Stimulated activated CD8-positive, alpha-beta memory T cell treated with anti-CD3 and anti-CD28 coated beads, Interleukin-7, amount 100 ng/mL, for 24 hours (primary cell): ENCODE measurements around the gene AP2B1.

ENCODE experiments used
- DNase-seq: peaks from one replicate; pipeline ENCODE4 v3.0.0-alpha.2; 2020; ENCODE audit warnings: low read depth

The AP2B1 gene

GRCh38 chr17:35630530-35631148 lies 43.5 kb downstream of the AP2B1 start:
- no peak for DNase-seq

- DNase-seq, result no peak
Measured at GRCh38 chr17:35641032-35641431, 53.9 kb downstream of the AP2B1 start.

- DNase-seq, result no peak
Measured at GRCh38 chr17:35645923-35646322, 58.8 kb downstream of the AP2B1 start.

DNA sequence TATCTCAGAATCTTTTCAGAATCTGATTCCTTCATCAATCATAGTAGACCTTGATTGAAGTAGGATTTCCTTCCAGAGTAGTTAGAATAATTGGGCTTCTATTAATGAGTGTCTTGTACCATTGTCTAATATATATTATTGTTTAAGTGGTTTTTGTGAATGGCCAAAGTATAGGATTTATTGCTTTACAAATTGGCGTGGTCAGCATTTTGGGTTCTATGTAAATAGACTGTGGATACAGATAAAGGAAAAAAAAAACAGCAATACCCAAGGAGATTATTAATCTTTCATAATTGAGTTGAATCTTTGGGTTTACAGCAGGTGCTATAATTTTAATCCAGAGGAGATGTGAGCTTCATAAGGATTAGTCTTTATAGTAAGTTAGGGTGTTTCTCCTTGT lies 64.3 kb downstream of the AP2B1 start:
- no peak for DNase-seq

DNA sequence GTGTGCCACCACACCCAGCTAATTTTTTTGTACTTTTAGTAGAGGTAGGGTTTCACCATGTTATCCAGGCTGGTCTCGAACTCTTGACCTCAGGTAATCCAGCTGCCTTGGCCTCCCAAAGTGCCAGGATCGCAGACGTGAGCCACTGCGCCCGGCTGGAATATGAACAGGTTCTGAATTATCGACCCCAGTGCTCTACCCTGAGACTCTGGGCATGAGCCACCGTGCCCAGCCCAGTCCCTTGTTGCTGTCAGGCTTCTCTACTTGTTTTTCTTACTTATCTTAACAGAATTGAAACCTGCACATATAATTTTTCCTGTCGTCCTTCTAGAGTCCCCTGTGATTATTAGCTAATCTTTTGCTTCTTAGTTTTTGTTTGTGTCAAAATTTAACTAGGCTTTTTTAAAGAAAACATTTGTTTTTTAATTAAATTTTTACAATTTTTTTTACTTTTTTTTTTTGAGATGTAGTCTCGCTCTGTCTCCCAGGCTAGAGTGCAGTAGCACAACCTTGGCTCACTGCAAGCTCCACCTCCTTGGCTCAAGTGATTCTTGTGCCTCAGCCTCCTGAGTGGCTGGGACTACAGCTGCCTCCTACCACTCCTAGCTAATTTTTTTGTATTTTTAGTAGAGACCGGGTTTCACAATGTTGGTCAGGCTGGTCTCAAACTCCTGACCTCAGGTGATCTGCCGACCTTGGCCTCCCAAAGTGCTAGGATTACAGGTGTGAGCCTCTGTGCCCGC lies 66.7 kb downstream of the AP2B1 start:
- DNase-seq, result no peak

- no peak for DNase-seq
Measured at GRCh38 chr17:35655303-35655702, 68.2 kb downstream of the AP2B1 start.

GRCh38 chr17:35660902-35661301 lies 73.8 kb downstream of the AP2B1 start:
- DNase-seq, result no peak

DNA sequence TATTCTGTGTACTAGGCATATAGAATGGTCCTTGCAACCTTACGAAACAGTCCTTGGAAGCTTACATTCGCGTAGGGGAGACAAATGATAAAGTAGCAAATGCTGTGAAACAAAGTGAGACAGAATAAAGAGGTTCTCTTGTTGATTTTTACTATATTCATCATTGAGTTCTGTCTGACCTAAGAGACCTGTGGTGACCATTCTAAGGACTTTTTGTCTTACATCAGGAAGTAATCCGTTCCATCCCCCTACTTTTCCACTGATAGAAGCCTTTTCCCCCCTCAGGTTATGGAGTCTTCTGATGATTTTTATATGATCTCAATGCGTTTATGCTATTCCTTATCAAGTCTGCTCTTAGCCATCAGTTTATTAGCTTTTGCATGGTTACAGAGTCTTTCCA lies 77.6 kb downstream of the AP2B1 start:
- no peak for DNase-seq

- no peak for DNase-seq
Measured at GRCh38 chr17:35665662-35666061, 78.5 kb downstream of the AP2B1 start.

DNA sequence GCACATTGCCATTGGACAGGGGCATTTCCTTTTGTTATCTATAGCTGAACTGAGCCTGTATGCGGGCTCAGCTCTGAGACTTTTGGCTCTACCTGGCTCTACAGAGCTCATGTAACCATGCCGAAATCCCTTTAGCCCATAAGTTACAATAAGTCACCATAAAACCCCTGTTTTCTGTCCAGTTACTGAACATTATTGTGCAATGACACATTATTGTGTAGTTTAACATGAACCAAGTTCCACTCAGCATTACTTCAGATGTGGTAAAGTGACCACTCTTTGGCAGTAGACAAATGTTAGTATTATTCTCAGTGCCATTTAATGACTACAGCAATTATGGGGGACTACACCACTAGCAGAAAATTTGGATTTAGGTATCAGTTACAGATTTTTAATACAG lies 78.9 kb downstream of the AP2B1 start:
- no peak for DNase-seq

GRCh38 chr17:35666967-35667532 lies 79.9 kb downstream of the AP2B1 start:
- no peak for DNase-seq

- no peak for DNase-seq
Measured at GRCh38 chr17:35668802-35669201, 81.7 kb downstream of the AP2B1 start.

- no peak for DNase-seq
Measured at GRCh38 chr17:35674552-35674951, 87.4 kb downstream of the AP2B1 start.

DNA sequence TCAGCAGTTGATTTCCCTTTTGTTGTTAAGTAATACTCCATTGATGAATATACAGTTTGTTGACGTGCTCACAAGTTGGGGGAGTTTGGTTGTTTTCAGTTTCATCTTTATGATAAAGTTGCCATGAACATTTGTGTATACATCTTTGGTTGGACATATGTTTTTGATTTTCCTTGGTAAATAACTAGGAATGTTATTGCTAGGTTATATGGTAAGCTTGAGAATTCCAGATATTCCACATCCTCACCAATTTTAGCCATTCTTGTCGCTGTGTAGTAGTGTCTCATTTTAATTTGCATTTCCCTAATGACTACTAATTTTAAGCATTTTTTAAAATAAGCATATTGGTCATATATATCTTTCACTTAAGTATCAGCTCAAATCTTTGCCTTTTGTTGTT lies 89.3 kb downstream of the AP2B1 start:
- DNase-seq, result no peak

DNA sequence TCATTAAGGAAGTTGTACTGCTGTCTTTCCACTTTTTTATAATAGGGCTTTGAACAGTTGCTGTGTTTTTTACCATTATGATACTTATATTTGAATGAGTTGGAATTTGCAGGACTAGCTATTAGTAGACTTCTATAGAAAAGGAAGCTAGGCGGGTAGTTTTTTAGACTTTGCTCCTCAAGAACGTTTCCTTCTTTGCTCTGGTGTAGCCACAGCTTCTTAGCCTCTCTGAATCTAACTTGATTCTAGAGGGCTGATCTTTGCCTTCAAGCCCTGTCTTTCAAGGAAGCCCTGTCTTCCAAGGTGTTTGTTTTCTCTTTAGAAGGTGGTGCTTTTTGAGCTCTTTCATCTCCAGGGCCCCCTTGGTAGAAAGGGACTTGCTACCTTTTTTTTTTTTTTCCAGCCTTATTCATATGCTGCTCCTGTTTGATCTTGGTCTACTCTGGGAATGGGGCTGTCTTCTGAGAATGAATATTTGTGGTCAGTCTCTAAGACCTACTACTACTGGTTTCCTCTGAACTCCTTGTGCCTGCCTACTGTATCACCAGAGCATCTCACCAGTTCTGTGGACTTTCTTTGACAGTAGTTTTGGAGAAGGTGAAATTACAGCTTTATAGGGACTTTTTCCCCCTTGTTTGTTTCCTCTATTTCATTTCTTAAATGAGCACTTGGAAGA lies 92.0 kb downstream of the AP2B1 start:
- no peak for DNase-seq

- no peak for DNase-seq
Measured at GRCh38 chr17:35683591-35683990, 96.5 kb downstream of the AP2B1 start.

DNA sequence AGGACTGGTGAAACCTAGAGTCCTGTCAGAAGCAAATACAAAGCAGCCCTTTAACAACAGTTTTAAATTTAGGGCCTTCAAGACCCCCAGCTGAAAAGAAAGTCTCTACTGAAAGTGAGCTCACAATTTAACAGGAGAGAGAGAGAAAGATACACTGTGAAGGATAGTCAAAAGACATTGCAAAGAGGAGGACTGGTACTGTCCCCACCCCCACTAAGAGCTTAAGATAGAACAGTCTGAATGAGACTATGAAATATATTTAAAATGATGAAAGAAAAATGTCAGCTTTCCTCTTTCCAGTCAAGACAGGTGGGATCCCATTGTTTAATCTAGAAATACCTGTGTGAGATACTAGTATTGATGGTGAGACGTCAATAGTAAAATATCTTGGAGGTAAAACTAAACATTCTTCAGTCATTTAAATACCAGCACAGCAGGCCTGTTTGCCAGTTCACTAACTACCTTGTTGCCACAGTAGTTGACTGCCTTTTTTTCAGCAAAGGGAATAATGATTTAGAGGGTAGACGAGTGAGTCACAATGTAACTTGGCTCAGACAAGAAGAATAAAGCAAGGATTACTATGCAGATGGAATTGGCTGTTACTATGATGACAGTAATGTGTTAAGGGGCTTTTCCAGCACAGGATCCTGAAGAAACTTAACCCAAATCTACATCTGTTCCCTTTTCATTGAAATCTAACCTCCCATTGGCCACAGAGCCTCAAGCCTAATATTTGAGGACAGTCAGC lies 97.1 kb downstream of the AP2B1 start:
- DNase-seq, result no peak

DNA sequence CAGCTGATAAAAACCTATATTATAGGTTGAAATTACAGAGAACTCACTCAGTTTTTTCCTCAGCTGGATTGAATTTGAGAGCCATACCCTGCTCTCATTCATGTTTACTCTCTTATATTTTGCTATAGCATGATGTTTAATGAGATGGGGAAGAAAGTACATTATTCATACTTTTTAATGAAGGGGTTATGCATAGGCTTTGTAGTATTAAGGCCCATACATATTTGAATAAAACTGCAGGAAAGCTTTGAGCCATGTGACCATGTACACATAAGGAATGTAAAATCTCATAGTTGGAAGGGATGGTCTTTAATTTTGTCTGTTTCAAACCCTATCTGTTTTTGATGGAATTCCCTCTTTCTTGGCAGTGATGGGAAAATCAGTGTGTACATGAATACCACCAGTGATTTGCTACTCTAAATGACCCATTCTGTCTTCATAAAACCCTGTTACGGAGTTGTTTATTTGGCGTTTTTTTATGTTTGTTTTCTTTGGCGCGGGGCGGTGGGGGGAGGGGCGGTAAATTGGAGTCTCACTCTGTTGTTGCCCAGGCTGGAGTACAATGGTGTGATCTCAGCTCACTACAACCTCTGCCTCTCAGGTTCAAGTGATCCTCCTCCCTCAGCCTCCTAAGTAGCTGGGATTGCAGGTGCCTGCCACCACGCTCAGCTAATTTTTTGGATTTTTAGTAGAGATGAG lies 105.5 kb downstream of the AP2B1 start:
- no peak for DNase-seq

- DNase-seq, result no peak
Measured at GRCh38 chr17:35693662-35694061, 106.5 kb downstream of the AP2B1 start.

DNA sequence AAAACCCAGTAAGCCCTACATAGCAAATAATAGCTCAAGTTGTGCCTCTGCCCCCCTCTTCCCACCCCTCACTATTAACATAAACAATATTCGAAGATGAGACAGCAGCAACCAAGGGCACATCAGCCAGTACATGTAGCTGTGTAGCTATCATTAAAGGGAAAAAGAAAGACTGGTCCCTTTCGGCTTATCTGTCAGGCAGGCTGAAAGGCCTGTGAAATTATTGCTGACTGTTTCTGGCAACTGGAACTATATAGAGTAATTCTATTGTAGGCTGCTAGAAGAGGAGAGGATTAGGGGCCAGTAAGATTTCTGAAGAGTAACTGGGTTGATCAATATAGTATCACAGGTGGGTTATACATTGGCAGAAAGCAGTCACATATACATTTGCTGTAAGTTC lies 107.8 kb downstream of the AP2B1 start:
- no peak for DNase-seq

GRCh38 chr17:35695613-35696012 lies 108.5 kb downstream of the AP2B1 start:
- DNase-seq, result no peak

DNA sequence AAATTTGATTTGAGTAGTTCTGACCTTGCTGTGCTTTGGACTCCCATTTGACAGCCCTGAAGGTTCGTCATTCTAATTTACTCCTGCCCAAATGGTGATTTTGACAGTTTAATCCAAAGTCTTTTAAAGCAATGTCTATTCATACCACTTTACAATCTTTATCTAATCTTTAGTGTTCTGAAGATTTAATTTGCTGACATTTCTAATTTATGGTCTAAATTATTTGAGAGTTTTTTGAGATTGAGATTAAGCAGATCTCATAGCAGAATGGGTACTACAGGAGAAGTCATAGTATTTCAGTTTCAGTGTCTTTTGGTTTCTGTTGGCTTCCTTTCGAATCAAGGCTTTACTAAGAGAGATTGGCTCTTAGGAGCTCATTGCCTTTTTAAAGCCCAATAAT lies 111.7 kb downstream of the AP2B1 start:
- DNase-seq, result no peak
